22Rv1 (cell line): ENCODE results near the gene BNIPL.

Experiments
- ZFX ChIP-seq: fragments of 450-650 bp; IDR thresholded peaks from 2 replicates; pipeline ENCODE4 v1.6.1; 2017; ENCODE audit warnings: antibody characterized with exemption, borderline replicate concordance
- TF ChIP-seq, protein P1 (sequence below): fragments of 450-650 bp; IDR thresholded peaks from 2 replicates; pipeline ENCODE4 v1.5.1; 2017; ENCODE audit warnings: mild to moderate bottlenecking

DNA sequence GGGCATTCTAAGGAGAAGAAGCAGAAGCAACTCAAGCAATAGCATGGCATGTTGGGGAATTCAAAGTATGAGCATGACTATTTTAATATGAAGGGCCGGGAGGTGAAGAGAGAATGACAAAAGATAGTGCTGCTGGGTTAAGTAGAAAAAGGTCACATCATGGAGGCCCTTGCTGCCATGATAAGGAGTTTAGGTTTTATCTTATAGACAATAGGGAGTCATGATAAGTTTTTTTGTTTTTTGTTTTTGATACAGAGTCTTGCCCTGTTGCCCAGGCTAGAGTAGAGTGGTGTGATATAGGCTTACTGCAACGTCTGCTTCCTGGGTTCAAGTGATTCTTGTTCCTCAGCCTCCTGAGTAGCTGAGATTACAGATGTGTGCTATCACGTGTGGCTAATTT is 3.1 kb downstream of the BNIPL start:
- TF ChIP-seq, protein P1, sequence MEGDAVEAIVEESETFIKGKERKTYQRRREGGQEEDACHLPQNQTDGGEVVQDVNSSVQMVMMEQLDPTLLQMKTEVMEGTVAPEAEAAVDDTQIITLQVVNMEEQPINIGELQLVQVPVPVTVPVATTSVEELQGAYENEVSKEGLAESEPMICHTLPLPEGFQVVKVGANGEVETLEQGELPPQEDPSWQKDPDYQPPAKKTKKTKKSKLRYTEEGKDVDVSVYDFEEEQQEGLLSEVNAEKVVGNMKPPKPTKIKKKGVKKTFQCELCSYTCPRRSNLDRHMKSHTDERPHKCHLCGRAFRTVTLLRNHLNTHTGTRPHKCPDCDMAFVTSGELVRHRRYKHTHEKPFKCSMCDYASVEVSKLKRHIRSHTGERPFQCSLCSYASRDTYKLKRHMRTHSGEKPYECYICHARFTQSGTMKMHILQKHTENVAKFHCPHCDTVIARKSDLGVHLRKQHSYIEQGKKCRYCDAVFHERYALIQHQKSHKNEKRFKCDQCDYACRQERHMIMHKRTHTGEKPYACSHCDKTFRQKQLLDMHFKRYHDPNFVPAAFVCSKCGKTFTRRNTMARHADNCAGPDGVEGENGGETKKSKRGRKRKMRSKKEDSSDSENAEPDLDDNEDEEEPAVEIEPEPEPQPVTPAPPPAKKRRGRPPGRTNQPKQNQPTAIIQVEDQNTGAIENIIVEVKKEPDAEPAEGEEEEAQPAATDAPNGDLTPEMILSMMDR, result no peak
- TF ChIP-seq ZFX, result no peak
